Natural killer cell treated with Interleukin-12 subunit alpha and Interleukin-12 subunit beta and Interleukin-15 and Interleukin-18, amount 100 ng/mL, for 72 hours (primary cell): ENCODE data around the gene FOXD2. TPM values are rescaled to one million over a fixed set of nuclear protein-coding genes. Genes with fewer than 3 reads are reported as not detected.

Source experiments
- ATAC-seq, 2 donors: fragments of 150-1000 bp; cut with Tn5 transposase in 1 of 2; sonication (Bioruptor Pico), chemical (Tn5 transposase) in 1 of 2; 2 replicates each; pipeline ENCODE4 v1.10.0; 2021
- DNase-seq: peaks from one replicate; pipeline ENCODE4 v3.0.0; 2022; ENCODE audit warnings: low spot score
- H3K27ac Mint-ChIP-seq, 2 donors: 1 replicate in 1 of 2; 2 replicates in 1 of 2; pipeline ENCODE4 v1.8.0; 2022; ENCODE audit warnings: mixed read lengths in 2 of 2, mild to moderate bottlenecking in 1 of 2, moderate library complexity in 1 of 2
- H3K27me3 Mint-ChIP-seq, 2 donors: 1 replicate in 1 of 2; 2 replicates in 1 of 2; pipeline ENCODE4 v1.8.0; 2022; ENCODE audit warnings: mixed read lengths in 2 of 2
- H3K36me3 Mint-ChIP-seq: one replicate; pipeline ENCODE4 v1.8.0; 2022; ENCODE audit warnings: mixed read lengths
- H3K4me1 Mint-ChIP-seq, 2 donors: 1 replicate in 1 of 2; 2 replicates in 1 of 2; pipeline ENCODE4 v1.8.0; 2022; ENCODE audit warnings: low read depth in 2 of 2, mixed read lengths in 2 of 2, mild to moderate bottlenecking in 1 of 2
- H3K4me3 Mint-ChIP-seq: one replicate; pipeline ENCODE4 v1.8.0; 2022; ENCODE audit warnings: mixed read lengths
- H3K9me3 Mint-ChIP-seq: 2 replicates; pipeline ENCODE4 v1.8.0; 2022; ENCODE audit warnings: mixed read lengths
- total RNA-seq, 2 donors: library from RNA; stranded (reverse); gene quantifications; one replicate each; pipeline ENCODE4 v1.2.3, GENCODE V29; 2022

FOXD2 gene
- total RNA-seq, 2 donors from 2014 or later: 0.33 to 0.36 TPM

GRCh38 chr1:47439819-47440598, 2.2 kb downstream of the FOXD2 start:
- Mint-ChIP-seq H3K27me3 (peaks cover 0 to 17% of the 10 kb centered on the region in 2 donors), H3K36me3 (no peaks in the 10 kb centered on the region), H3K27ac (no peak overlapping the region), H3K4me3 (no peak overlapping the region), H3K9me3 (no peaks in the 10 kb centered on the region), H3K4me1 (peaks cover 19 to 20% of the 10 kb centered on the region in 2 donors)
- DNase-seq (no peak), ATAC-seq (no peak)

DNA sequence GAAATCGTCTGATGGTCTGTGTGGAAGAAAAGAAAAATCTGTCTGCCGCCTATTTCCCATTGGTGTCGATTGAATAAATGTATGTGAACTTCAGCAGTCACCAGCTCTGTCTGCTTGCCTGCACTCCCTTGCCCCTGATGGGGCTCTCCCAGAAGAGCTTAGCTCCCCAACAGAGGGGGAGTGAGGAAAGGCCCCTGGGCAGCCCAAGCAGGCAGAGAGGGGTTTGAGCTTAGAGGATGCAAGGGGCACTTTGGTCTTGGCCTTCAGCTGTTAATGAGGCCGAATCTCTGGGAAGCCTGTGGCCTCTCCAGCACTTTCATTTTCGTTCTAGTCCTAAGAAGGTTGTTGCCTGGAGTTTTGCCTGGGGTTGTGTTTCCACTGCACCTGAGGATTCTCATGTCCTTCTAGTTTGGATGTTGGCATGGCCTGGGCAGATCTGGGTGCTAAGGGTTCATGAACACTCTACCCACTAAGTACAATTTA, 2.8 kb downstream of the FOXD2 start:
- ATAC-seq: no peak
- no peak overlapping the region for H3K4me3 Mint-ChIP-seq
- no peak for DNase-seq
- peaks cover under 1 to 20% of the 10 kb centered on the region in 2 donors for H3K27me3 Mint-ChIP-seq
- no peaks in the 10 kb centered on the region for H3K36me3 Mint-ChIP-seq
- H3K9me3 Mint-ChIP-seq: no peaks in the 10 kb centered on the region
- peaks cover 24% of the 10 kb centered on the region in 2 donors for H3K4me1 Mint-ChIP-seq
- H3K27ac Mint-ChIP-seq: no peak overlapping the region

GRCh38 chr1:47441450-47442106, 3.7 kb downstream of the FOXD2 start:
- Mint-ChIP-seq H3K4me1 (peaks cover 24 to 25% of the 10 kb centered on the region in 2 donors), H3K4me3 (no peak overlapping the region), H3K9me3 (no peaks in the 10 kb centered on the region), H3K27ac (no peak overlapping the region), H3K36me3 (no peaks in the 10 kb centered on the region), H3K27me3 (peaks cover 9 to 28% of the 10 kb centered on the region in 2 donors)
- ATAC-seq (no peak), DNase-seq (no peak)

- DNase-seq (no peak), ATAC-seq (no peak)
- H3K27ac Mint-ChIP-seq: no peak overlapping the region
- no peak overlapping the region for H3K4me3 Mint-ChIP-seq
- H3K27me3 Mint-ChIP-seq: peaks cover 16 to 33% of the 10 kb centered on the region in 2 donors
- no peaks in the 10 kb centered on the region for H3K9me3 Mint-ChIP-seq
- H3K4me1 Mint-ChIP-seq: peaks cover 21 to 26% of the 10 kb centered on the region in 2 donors
- H3K36me3 Mint-ChIP-seq: no peaks in the 10 kb centered on the region
These were observed 4.4 kb downstream of the FOXD2 start for GRCh38 chr1:47442202-47442601.

DNA sequence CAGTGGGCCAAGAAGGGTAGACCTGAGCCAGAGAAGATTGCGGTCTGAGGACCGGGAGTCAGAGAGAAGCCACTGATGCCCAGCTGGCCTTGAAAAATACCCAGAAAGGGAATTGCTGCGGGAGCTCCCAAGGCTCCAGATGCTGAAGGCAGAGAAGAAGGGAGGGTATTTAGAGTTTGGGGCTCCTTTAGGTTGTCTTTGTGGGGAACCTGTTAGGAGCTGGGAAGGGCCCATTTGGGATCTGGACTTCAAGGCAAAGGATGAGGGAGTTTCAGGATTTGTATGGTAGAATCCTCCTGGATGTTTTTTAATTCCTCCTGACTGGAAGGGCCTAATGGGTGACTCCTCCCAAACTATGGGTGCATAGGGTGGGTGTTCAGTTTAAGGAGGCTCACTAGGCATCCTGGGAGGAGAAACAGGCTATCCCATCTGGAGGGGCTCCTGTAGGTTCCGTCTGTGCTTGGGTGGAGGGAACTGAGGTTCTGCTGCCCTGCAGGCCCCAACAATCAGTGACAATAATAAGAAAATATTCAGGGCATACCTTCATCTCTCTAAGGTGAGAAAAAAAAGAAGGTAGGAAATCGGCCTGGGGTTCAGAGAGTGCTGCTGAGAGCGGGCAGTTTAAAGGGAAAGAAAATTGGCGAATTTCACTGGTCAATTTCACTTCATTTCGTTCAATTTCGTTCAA, 5.1 kb downstream of the FOXD2 start:
- no peak for ATAC-seq
- Mint-ChIP-seq H3K27me3 (peaks cover 24 to 37% of the 10 kb centered on the region in 2 donors), H3K4me3 (no peak overlapping the region), H3K27ac (no peak overlapping the region), H3K36me3 (no peaks in the 10 kb centered on the region), H3K9me3 (no peaks in the 10 kb centered on the region), H3K4me1 (peaks cover 21 to 26% of the 10 kb centered on the region in 2 donors)
- peak; percentile 2 for DNase-seq

DNA sequence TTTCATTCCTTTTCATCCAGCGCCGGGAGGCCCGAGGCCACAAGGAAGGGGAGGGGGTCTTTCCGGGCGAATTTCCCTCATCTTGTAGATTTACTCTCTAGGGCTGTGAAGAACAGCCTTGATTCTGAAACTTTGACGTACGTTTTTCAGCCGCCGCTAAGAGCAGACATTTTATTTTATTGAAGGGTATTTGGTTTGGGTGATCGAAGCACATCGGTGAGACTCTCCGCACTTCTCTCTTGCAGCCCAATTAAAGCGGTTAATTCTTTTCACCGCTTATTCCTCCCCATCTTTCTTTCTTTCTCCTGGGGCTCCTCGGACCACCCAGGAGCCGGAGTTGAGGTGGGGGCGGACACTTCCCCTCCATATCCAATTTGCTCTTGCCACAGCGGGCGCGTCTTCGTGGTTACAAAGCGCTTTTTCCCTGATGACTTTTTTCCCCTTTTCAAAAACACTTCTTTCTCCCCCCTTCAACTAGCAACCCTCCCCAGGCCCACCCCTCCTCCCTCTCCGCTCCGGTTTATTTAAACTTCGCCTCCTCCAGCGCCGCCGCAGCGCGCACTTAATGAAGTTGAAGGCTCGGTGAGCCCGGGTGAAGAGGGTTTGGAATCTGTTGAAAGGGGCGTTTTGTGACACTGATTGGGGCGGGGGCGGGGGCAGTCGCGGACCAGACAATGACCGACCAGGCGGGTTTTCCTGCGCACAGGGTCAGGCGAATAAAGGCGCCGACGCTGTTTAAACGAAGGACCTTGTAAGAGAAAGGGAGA, 5.9 kb downstream of the FOXD2 start:
- H3K36me3 Mint-ChIP-seq: no peaks in the 10 kb centered on the region

DNA sequence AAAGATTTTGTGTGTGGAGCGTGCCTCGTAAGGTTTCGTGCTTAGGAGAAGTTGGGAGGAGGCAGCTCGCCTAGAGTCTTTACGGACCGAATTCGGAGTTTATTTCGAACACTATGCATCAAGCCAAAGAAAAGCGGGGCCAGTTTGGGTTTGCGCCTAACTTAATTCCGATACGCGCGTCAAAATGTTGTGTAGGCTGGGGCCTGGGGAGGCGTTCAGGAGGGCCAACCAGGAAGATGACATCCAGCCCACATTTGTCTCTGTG, 6.4 kb downstream of the FOXD2 start:
- no peak overlapping the region for H3K27ac Mint-ChIP-seq
- H3K4me3 Mint-ChIP-seq: peak overlapping the region; percentile 76
- DNase-seq: no peak
- no peak for ATAC-seq
- H3K27me3 Mint-ChIP-seq: peaks cover 35 to 50% of the 10 kb centered on the region in 2 donors
- H3K36me3 Mint-ChIP-seq: no peaks in the 10 kb centered on the region
- no peaks in the 10 kb centered on the region for H3K9me3 Mint-ChIP-seq
- peaks cover 21 to 26% of the 10 kb centered on the region in 2 donors for H3K4me1 Mint-ChIP-seq

More for the DNA sequence above, 5.9 kb downstream of the FOXD2 start:
- Mint-ChIP-seq H3K4me1 (peaks cover 21 to 26% of the 10 kb centered on the region in 2 donors), H3K27ac (no peak overlapping the region), H3K4me3 (peak overlapping the region; percentile 76), H3K27me3 (peaks cover 31 to 45% of the 10 kb centered on the region in 2 donors), H3K9me3 (no peaks in the 10 kb centered on the region)
- DNase-seq: no peak
- no peak for ATAC-seq

DNA sequence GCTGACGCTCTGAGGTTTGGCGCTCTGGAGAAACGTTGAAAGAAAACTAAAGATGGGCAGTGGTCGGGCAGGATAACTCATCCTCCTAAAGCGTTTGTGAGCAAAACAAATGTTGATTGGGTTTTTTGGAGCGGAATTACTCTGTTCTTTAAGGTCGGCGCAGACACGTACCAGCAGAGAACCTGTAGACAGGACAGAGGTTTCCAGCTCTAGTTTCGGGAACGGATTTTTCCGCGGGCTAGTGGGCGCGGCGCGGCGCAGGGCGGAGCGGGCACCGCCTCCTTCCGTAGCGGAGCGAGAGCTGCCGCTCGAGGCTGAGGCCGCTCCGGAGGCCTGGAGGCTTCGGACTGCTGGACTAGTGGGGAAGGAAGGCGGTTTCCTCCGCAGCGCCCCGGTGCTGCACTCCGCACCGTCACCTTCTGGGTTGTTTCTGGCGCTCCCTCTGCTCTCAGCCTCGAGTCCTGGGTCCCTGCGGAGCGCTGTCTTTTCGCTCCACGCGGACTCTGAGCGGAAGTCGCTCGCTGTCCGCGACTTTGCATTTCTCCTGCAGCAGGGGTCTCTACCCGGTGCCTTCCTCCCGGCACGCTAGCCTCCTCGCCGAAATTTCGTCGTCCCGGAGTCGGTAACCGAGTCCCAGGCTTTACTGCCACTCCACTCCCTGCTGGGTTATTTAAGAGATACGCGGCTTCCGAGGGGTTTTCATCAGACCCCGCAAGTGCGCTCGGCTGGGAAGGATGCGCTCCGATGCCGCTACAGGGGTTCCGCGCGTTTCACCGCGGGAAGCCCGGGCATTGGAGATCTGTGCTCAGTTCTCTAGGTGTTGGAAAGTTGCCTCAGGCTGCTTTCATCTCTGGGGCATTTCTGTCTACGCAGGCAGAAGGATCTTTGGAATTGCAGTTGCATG, 7.0 kb downstream of the FOXD2 start:
- H3K4me3 Mint-ChIP-seq: peak overlapping the region; percentile 76
- no peaks in the 10 kb centered on the region for H3K9me3 Mint-ChIP-seq
- no peak overlapping the region for H3K27ac Mint-ChIP-seq
- peaks cover 37 to 49% of the 10 kb centered on the region in 2 donors for H3K27me3 Mint-ChIP-seq
- DNase-seq (peak; percentile 69), ATAC-seq (peak; percentile 63 to 77)
- no peaks in the 10 kb centered on the region for H3K36me3 Mint-ChIP-seq
- H3K4me1 Mint-ChIP-seq: peaks cover 21 to 26% of the 10 kb centered on the region in 2 donors

DNA sequence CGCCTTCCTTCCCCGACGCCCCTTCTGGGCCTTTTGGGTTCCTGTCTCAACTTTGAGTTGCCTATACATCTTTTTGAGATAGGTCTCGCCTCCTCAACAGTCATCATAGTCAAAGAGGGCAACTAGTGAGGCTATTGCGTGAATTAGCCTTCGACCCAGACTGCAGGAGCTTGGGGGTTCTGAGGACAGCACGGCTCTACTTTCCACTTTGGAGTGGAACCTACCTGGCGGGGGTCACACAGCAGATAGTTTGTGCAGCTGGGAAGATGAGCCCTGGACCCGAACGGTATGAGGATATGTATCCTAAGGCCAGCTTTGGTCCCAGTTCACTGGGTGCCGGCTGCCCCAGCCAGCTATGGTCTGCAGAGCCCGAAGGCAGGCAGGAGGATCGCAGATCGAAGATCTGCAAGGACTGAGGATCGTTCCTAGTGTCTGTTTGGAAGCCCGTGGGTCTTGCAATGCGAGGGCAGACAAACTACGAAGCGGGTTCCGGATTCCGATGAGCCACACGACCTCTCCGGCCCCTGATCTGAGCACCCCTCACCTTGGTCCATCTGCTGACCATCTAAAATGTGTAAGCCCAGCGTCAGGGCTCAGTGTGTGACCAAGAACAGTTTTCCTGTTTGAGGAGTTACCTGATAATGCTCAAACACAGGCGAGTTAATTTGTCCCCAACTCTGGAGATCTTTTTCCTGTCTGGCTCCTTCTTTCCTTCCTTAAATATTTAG, 8.1 kb downstream of the FOXD2 start:
- H3K4me3 Mint-ChIP-seq: peak overlapping the region; percentile 76
- H3K4me1 Mint-ChIP-seq: peaks cover 21 to 26% of the 10 kb centered on the region in 2 donors
- ATAC-seq (no peak), DNase-seq (no peak)
- peaks cover 49 to 57% of the 10 kb centered on the region in 2 donors for H3K27me3 Mint-ChIP-seq
- no peaks in the 10 kb centered on the region for H3K9me3 Mint-ChIP-seq
- no peaks in the 10 kb centered on the region for H3K36me3 Mint-ChIP-seq
- H3K27ac Mint-ChIP-seq: no peak overlapping the region

GRCh38 chr1:47448462-47449222, 10.8 kb downstream of the FOXD2 start:
- ATAC-seq (no peak), DNase-seq (no peak)
- Mint-ChIP-seq H3K4me1 (peaks cover 21 to 26% of the 10 kb centered on the region in 2 donors), H3K27me3 (peaks cover 72% of the 10 kb centered on the region in 2 donors), H3K36me3 (no peaks in the 10 kb centered on the region), H3K9me3 (no peaks in the 10 kb centered on the region), H3K4me3 (no peak overlapping the region), H3K27ac (no peak overlapping the region)

DNA sequence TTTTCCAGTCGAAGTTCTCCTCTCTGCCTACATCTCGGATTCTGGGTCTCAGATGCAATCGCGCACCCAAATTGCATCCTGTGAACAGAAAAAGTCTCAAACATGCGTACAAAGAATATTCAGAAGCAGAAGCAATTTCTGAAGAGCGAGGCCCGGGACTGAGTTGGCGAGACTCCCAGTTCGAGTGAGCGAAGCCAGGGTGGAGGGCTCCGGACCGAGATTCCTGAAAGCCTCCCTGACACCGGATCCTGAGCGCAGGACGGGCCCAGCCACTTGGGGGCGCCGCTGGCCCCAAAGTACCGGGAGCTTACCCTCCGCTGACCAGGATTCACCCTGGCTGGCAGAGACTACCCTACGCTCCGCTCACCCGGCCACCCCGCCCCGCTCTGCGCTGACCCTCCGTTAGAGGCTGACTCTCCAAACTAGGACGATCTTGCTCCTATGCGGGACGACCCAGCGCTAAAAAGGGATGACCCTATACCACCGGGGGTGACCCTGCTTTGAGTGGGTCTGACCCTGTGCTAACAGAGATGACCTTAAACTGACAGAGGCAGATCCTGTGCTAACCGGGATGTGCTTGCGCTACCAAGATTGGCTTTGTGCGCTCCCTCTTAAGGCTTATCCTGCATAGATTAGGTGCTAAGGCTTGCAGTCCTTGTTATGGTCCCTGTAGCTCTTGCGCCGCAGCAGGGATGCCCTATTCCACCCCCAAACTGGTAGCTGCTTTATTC, 12.1 kb downstream of the FOXD2 start:
- H3K27me3 Mint-ChIP-seq: peaks cover 62 to 73% of the 10 kb centered on the region in 2 donors
- H3K9me3 Mint-ChIP-seq: no peaks in the 10 kb centered on the region
- no peaks in the 10 kb centered on the region for H3K36me3 Mint-ChIP-seq
- H3K27ac Mint-ChIP-seq: no peak overlapping the region
- H3K4me3 Mint-ChIP-seq: no peak overlapping the region
- H3K4me1 Mint-ChIP-seq: peaks cover 11 to 17% of the 10 kb centered on the region in 2 donors
- DNase-seq: no peak
- no peak for ATAC-seq
